HCEC 1CT (cell line): ENCODE data around the gene ADCY5.

Experiments used
- DNase-seq: peaks from one replicate; pipeline ENCODE4 v3.0.0-alpha.2; 2017

Gene ADCY5

GRCh38 chr3:123404391-123404790 lies 44.5 kb downstream of the ADCY5 start:
- DNase-seq, result no peak

GRCh38 chr3:123401836-123402530 lies 46.9 kb downstream of the ADCY5 start:
- DNase-seq, result no peak

DNA sequence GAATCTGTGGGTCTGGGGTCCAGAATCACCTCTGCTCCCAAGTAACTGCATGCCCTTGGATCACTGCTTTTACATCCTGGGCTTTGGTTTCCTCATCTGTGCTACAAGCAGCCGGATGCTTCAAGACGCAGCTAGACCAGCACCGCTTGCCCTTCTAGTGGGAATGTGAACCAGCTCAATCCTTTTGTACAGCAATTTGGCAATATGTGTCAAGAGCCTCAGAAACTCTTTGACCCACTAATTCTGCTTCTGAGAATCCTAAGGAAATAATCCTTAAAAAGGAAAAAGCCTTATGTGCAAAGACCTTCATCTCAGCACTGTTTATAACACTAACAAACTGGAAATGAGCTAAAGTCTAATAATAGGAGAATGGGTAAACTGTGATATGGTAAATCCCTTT lies 48.7 kb downstream of the ADCY5 start:
- no peak for DNase-seq

GRCh38 chr3:123399653-123400052 lies 49.2 kb downstream of the ADCY5 start:
- DNase-seq, result no peak

DNA sequence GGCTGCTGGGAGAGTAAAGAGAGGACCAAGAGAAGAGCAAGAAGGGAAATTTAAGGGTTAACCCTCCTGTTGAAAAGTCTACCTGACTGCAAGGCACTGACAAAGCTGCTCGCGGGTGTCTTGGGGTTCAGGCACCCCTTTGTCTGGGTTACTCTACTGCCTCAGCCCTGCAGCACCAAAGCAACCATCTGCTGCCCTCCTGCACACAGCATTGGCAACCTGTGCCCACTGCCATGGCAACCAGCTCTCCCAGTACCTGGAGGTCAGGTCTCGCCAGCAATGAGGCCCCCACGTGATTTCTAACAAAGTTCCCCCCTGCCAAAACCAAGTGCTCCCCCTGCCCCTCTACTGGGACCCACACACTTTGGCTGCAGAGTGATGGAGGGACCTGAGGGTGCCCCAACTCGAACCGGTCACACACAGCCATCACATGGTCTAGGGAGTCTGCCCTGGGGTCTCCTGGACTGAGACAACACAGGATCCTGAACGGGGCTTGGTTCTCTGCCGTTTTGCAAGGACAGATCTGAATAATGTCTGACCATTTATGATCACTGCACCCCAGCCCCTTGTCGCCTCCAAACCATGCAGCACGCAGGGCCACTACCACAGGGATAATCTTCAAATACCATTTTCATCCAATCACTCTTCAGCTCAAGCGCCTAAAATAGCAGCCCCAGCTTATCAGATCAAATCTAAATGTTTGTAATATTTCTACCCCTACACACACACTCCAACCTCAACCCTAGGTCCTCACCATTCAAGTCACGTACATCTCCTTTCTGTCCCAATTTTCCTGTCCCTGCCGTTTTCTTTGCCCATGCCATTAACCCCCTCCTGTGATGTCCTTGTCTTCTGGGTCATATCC lies 50.7 kb downstream of the ADCY5 start:
- no peak for DNase-seq

DNA sequence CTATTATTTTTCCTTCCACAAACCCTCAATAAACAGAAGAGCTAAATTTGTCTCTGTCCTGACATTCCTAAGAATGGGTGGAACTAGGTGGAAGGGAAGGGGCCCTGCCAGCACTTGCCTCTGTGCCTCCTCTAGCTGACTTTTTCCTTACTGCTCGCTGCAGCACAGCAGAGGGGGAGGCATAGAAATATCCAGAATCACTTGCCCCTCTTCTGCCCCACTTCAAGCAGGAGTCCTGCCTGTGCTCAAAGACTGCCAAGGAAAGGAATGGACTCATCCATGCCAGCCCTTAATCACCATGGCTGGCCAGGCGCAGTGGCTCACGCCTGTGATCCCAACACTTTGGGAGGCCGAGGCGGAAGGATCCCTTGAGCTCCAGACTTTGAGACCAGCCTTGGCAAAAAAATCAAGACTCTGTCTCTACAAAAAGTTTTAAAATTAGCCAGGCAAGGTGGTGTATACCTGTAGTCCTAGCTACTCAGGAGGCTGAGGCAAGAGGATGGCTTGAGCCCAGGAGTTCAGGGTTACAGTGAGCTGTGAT lies 51.8 kb downstream of the ADCY5 start:
- DNase-seq, result no peak

DNA sequence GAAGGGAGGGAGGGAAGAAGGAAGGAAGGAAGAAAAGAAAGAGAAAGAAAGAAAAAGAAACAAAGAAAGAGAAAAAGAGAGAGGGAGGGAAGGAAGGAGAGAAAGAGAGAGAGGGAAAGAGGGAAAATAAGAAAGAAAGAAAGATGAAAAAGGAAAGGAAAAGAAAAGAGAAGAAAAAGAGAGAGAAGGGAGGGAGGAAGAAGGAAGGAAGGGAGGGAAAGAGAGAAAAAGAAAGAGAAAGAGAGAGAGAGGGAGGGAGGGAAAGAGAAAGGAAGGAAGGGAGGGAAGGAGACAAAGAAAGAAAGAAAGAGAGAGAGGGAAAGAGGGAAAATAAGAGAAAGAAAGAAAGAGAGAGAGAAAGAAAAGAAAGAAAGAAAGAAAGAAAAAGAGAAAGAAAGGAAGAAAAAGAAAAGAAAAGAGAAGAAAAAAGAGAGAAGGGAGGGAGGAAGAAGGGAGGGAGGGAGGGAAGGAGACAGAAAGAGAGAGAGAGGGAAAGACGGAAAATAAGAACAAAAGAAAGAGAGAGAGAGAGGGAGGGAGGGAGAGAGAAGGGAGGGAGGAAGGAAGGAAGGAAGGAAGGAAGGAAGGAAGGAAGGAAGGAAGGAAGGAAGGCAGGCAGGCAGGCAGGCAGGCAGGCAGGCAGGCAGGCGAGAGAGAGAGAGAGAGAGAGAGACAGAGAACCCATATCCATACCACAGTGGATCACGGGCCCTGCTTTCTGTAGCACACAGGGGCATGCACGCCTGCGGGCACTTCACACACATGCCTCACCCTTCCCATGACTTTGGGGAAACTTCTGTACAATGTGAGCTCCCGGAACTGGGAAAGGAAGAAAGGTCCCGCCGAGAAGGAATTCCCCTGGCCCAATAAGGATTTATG lies 52.5 kb downstream of the ADCY5 start:
- no peak for DNase-seq

DNA sequence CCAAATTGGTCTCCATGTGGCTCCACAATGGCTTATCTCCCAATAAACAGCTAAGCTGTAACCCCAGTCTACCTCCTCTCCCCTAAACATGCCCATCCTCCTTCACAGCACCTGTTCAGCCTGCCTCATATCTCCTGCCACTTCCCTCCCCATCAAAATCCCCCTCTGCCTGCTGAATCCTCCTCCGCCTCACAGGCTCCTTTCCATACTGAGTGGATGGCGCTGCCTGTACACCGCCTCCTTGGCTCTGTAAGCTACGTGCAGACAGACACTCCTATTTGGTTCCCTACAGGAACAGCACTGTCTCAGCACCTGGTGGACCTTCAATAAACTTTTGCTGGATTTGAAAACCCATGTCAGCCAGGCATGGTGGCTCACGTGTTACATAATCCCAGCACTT lies 53.7 kb downstream of the ADCY5 start:
- no peak for DNase-seq

DNA sequence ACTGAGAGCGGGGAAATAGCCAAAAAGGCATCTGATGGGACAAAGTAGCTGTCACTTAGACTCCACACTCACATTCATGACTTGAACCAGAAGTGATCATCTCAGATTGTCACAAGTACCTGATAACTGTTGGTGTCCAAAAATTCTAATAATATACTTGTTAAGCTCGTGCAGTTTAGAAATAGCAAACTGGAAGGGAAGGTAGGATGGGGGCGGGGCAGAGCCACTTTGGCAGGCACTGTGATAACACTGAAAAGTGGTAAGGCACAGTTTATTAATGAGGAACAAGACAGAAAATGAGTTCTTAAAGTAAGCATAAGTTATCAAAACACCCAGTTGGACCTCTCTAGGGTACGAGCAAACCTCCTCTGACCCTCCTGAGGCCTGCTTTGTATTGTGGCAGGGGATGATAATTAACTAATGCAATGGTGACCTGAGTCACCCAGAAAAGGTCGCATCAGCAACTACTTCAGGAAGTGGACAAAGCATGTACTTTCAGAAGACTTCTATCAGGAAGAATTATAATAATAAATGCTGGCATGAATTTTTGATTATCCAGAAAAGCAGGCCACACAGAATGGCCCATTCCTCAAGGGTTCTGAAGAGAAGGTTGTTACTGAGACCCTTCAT lies 54.4 kb downstream of the ADCY5 start:
- DNase-seq, result no peak

- peak; percentile 16 for DNase-seq
These were observed 55.8 kb downstream of the ADCY5 start for GRCh38 chr3:123392871-123393620.

- DNase-seq, result no peak
These were observed 56.5 kb downstream of the ADCY5 start for GRCh38 chr3:123392368-123392767.

- no peak for DNase-seq
These were observed 57.9 kb downstream of the ADCY5 start for GRCh38 chr3:123390865-123391600.

DNA sequence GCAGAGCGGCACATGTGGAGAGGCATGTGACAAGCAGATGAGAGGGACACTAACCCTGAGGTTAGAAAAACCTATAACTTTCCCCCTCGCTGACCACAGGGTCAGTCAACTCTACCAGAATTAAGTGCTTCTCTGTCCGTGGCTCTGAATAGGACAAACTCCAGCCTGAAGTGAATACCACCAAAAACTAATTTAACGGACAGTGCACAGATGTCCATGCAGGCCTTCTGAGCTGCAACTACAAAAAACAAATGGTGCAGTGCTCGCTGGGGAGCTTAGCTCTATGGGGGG lies 59.3 kb downstream of the ADCY5 start:
- DNase-seq, result no peak

DNA sequence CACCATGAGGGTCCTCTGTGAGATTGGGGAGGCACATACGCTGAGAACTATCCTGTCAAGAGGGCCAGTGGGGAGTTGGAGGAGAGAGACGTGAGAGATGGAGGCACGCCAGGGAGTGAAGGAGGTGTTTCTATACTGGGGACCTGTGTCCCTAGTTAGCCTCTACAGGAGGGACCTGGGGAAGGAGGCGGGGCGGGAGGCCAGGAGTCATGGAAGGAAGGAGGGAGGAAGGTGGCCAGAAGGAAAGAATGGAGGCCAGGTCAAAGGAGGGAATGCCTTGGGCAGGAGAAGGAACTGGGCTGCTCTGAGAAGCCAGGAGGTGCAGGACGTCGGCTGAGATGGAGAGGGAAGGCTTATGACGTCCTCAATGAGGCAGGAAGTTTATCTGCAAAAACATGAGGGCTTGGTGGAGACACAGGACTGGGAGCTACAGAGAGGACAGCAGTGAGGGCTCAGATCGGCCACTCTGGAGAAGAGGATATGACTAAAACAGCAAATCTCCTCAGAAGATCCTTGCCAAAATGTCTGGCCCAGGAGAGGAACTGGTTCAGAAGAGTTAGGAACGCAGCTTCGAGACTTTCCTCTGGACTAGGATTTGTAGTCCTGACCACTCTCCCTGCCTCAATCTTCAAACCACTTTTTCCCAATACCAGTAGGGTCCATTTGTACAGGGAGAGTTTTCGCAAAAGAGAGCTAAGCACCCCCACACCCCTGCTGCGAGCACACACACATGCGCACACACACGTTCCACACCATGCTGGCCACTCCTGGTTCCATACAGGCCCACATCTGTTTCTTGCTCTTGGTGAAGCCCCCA lies 59.9 kb downstream of the ADCY5 start:
- DNase-seq, result no peak

DNA sequence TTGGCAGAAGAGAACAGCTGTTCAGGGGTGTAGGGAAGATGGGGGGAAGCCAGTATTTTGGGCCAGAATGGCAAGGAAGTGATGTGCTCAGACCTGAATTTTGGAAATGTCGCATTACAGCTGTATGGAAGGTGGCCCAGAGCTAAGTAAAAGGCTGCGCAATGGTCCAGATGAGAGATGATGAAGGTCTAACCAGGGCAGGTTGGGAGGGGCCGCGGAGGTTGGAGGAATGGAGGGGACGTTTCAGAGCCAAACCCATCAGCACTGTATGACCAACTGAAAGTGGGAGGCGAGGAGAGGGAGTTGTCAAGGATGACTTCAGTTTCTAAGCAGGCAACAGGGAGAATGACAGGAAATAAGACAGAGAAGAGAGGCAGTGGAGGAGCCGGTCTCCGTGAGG lies 60.8 kb downstream of the ADCY5 start:
- DNase-seq, result no peak

DNA sequence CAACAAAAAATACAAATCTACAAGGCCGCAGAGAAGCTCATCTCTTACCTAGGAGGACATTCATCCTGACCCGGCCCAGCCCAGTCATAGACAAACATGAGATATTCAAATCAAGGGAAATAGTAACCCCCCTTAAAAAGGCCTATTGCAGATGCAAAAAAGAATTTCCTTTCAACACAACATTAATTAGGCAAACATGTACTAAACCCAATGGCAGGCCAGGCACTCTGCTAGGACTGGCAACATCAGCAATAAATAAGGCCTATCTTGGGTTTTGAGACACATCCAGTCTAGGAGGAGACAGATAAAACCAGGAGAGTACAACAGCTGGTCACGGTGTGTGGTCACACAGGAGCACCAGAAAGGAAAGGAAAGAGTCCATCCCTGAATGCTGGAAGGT lies 61.4 kb downstream of the ADCY5 start:
- no peak for DNase-seq

DNA sequence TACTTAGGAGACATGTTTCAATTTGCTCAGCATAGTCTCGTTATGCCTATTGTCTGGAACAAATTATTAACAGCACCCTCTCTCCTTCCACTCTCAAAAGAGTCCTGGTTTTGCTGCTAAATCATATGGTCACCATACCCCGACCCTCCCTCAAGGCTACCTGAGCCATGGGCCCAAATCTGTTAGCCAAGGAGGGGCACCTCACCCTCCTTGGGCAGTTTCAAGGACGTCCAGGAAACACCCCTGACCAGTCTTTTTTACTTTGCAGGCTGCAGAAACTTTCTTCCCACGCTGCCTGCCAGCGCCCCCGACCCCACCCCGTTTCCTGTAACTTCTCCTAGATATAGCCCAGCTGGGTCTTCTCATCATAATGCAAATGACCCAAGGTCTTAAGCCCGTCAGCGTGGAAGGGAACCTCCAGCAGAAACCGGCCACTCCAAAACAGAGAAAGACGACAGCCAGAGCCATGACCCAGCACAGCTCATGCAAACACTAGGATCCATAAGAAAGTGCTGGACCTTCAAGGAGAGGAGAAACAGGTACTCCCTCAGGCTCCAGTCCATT lies 62.3 kb downstream of the ADCY5 start:
- DNase-seq, result no peak

DNA sequence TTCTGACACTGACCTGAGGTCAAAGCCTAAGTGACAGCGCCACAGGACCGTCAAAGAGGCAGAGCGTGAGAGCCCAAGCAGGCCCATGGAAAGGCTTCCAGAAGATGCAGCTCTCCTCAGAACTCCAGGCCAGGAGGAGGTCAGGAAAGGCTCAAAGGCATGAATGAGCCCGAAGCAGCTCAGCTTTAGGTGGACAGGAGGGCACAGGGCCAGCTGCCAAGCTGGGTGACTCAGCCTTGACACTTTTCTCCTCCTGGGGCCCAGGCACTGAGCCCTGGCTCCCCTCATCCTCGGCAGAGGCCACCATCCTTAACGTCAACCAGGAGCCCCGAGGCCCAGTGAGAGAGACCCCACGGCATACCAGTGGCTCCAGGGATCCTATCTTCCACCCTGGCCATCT lies 62.9 kb downstream of the ADCY5 start:
- peak; percentile 11 for DNase-seq

DNA sequence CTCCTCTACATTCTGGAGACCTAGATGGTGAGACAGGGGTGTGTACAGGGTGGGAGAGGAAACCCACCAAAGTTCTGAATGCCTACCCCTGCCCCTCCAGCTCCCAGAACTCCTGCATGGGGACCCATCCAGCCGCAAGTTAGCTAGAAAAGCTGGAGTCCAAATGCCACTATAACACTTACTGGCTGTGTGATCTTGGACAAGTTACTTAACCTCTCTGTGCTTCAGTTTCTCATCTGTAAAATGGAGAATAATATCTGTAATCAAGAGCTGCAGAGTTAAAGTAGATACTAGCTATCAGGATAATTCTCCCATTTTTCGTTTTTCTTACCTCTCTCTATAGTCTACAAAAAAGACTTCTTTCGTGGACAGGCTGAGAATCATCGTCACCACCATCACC lies 63.4 kb downstream of the ADCY5 start:
- DNase-seq, result no peak

GRCh38 chr3:123385001-123385401 lies 63.9 kb downstream of the ADCY5 start:
- DNase-seq, result no peak
